B cell (primary cell): ENCODE results near the gene SGCD. TPM values are rescaled to one million over a fixed set of nuclear protein-coding genes. Genes with fewer than 3 reads are reported as not detected.

Experiments used
- ATAC-seq: fragments of 200-7000 bp; cut with Tn5 transposase; one replicate; pipeline ENCODE4 v1.10.0; 2021; ENCODE audit warnings: low read depth, mild to moderate bottlenecking, moderate number of reproducible peaks, moderate library complexity
- CTCF ChIA-PET: fragments of 350-600 bp; sonication (Branson Sonifier 250); formaldehyde crosslinking; loops from one replicate; lab custom pipeline; 2021; ENCODE audit warnings: antibody characterized with exemption, inconsistent platforms; lab: Charles Lee
- POLR2A ChIA-PET: fragments of 350-600 bp; sonication (Branson Sonifier 250); formaldehyde crosslinking; loops from one replicate; lab custom pipeline; 2021; ENCODE audit warnings: antibody characterized with exemption; lab: Charles Lee
- DNase-seq: peaks from one replicate; pipeline ENCODE4 v3.0.0; 2013
- H2AFZ ChIP-seq: 2 replicates; pipeline ENCODE4 v1.6.1; 2012; ENCODE audit warnings: mild to moderate bottlenecking, low read depth, low read length; ENCODE audit not compliant: insufficient read depth, poor library complexity, severe bottlenecking
- H3K27ac ChIP-seq, 2 donors: 1 replicate in 1 of 2; 2 replicates in 1 of 2; pipeline ENCODE4 v1.5.1; 2012 to 2013; ENCODE audit warnings: low read length in 2 of 2, mild to moderate bottlenecking in 2 of 2, moderate library complexity in 1 of 2
- H3K27me3 ChIP-seq, 4 experiments: fragments of 200-600 bp in 1 of 4; sonication (generic) in 1 of 4; replicated peaks in 1 of 4; 1 replicate in 2 of 4; 2 replicates in 2 of 4; pipeline versions ENCODE4 v1.6.1 to v1.7.0; 2013 to 2016; ENCODE audit warnings: low read length in 3 of 4, mild to moderate bottlenecking in 2 of 4, mixed read lengths in 1 of 4, moderate library complexity in 1 of 4; ENCODE audit not compliant: insufficient read depth in 4 of 4, control insufficient read depth in 3 of 4; ENCODE audit errors: control extremely low read depth in 1 of 4
- H3K36me3 ChIP-seq, 2 experiments: replicated peaks in 1 of 2; 1 replicate in 1 of 2; 2 replicates in 1 of 2; pipeline versions ENCODE4 v1.6.1 to v1.7.1; 2013; ENCODE audit warnings: low read length in 1 of 2; ENCODE audit not compliant: insufficient read depth in 2 of 2, control insufficient read depth in 1 of 2; ENCODE audit errors: control extremely low read depth in 1 of 2, extremely low read depth in 1 of 2
- H3K4me1 ChIP-seq, 2 donors: fragments of 200-600 bp in 1 of 2; sonication (generic) in 1 of 2; 1 replicate in 1 of 2; 2 replicates in 1 of 2; pipeline versions ENCODE4 v1.5.1 to v1.6.1; 2013 to 2017; ENCODE audit warnings: low read length in 2 of 2; ENCODE audit not compliant: control insufficient read depth in 2 of 2, insufficient read depth in 2 of 2
- H3K4me2 ChIP-seq: replicated peaks from 2 replicates; pipeline ENCODE3; 2012; ENCODE audit warnings: mild to moderate bottlenecking, low read depth, low read length; ENCODE audit not compliant: poor library complexity, severe bottlenecking
- H3K4me3 ChIP-seq, 5 experiments: fragments of 200-600 bp in 1 of 5; sonication (generic) in 1 of 5; 1 replicate in 3 of 5; 2 replicates in 2 of 5; pipeline versions ENCODE4 v1.5.1 to v1.7.0; 2011 to 2016; ENCODE audit warnings: low read length in 4 of 5, mild to moderate bottlenecking in 4 of 5, low read depth in 2 of 5, control low read depth in 1 of 5, moderate library complexity in 1 of 5; ENCODE audit not compliant: insufficient read depth in 1 of 5; ENCODE audit errors: control extremely low read depth in 1 of 5, extremely low read depth in 1 of 5
- H3K79me2 ChIP-seq: fragments of 200-600 bp; sonication (generic); one replicate; pipeline ENCODE4 v1.6.0; 2016; ENCODE audit warnings: low read length; ENCODE audit not compliant: control insufficient read depth, insufficient read depth
- H3K9ac ChIP-seq: fragments of 200-600 bp; sonication (generic); 2 replicates; pipeline ENCODE4 v1.6.1; 2017; ENCODE audit warnings: mild to moderate bottlenecking, low read length, moderate library complexity
- H3K9me3 ChIP-seq, 3 donors: one replicate each; pipeline versions ENCODE4 v1.6.1 to v1.7.1; 2013; ENCODE audit warnings: low read length in 2 of 3; ENCODE audit not compliant: control insufficient read depth in 2 of 3, insufficient read depth in 1 of 3; ENCODE audit errors: control extremely low read depth in 1 of 3
- H4K20me1 ChIP-seq: 2 replicates; pipeline ENCODE4 v1.6.0; 2012; ENCODE audit warnings: mild to moderate bottlenecking, low read length; ENCODE audit not compliant: insufficient read depth, control insufficient read depth, poor library complexity, severe bottlenecking
- H3K27ac Mint-ChIP-seq: one replicate; pipeline ENCODE4 v1.8.0; 2021; ENCODE audit warnings: mixed read lengths
- H3K27me3 Mint-ChIP-seq: one replicate; pipeline ENCODE4 v1.8.0; 2021; ENCODE audit warnings: mixed read lengths
- H3K4me1 Mint-ChIP-seq: one replicate; pipeline ENCODE4 v1.8.0; 2021; ENCODE audit warnings: mixed read lengths
- H3K4me3 Mint-ChIP-seq: one replicate; pipeline ENCODE4 v1.8.0; 2021; ENCODE audit warnings: mixed read lengths
- H3K9me3 Mint-ChIP-seq: one replicate; pipeline ENCODE4 v1.8.0; 2022; ENCODE audit warnings: mixed read lengths; ENCODE audit not compliant: insufficient read depth
- EZH2 ChIP-seq: IDR thresholded peaks from 2 replicates; pipeline ENCODE4 v1.6.1; 2012; ENCODE audit warnings: borderline replicate concordance, low read depth, mild to moderate bottlenecking, moderate library complexity, low read length; ENCODE audit not compliant: insufficient read depth, poor library complexity, severe bottlenecking
- WGBS: methylation state at CpG from one replicate; pipeline ENCODE4 v1.1.5; 2013; ENCODE audit warnings: missing lambda C conversion rate; ENCODE audit not compliant: insufficient coverage; 5-methylcytosine and 5-hydroxymethylcytosine counted together
- intact Hi-C: fragments of 100-400 bp; cut with micrococcal nuclease; formaldehyde crosslinking; loops from one replicate; pipeline ENCODE4 v1.10.0; 2022
- polyA plus RNA-seq: library from polyadenylated mRNA; depleted of rRNA; stranded (reverse); fragments of >200 nt; gene quantifications from 2 replicates; pipeline ENCODE4 v1.2.3, GENCODE V29; 2012
- total RNA-seq, 2 donors: library from RNA; stranded (reverse); fragments of 120-200 nt in 1 of 2; gene quantifications; 1 replicate in 1 of 2; 2 replicates in 1 of 2; pipeline versions ENCODE4 v1.2.3 to v1.2.4, GENCODE V29; 2013 to 2022
- TF ChIP-seq, protein P1 (sequence below): fragments of 200-600 bp; IDR thresholded peaks from one replicate; pipeline ENCODE4 v1.8.0; 2022; ENCODE audit warnings: antibody characterized with exemption, mild to moderate bottlenecking

The SGCD gene
- total and polyA plus RNA-seq, 2 donors (not counting 1 experiment from before 2014, with no cell fraction given), result not detected

GRCh38 chr5:156628421-156628820 lies 301.5 kb downstream of the SGCD start:
- no peak overlapping the region for H2AFZ ChIP-seq
- intact Hi-C loops, result no loop called here
- Mint-ChIP-seq H3K9me3 (no peaks in the 10 kb centered on the region), H3K4me1 (no peaks in the 10 kb centered on the region), H3K27me3 (peaks cover 4% of the 10 kb centered on the region), H3K27ac (no peak overlapping the region), H3K4me3 (no peak overlapping the region)
- no peak overlapping the region for H3K4me2 ChIP-seq
- no peaks in the 10 kb centered on the region for H3K9me3 ChIP-seq
- ATAC-seq (no peak), DNase-seq (no peak)
- H3K27ac ChIP-seq, result no peak overlapping the region
- CTCF ChIA-PET, result no interaction called here
- TF ChIP-seq EZH2, result no peak
- TF ChIP-seq, protein P1, sequence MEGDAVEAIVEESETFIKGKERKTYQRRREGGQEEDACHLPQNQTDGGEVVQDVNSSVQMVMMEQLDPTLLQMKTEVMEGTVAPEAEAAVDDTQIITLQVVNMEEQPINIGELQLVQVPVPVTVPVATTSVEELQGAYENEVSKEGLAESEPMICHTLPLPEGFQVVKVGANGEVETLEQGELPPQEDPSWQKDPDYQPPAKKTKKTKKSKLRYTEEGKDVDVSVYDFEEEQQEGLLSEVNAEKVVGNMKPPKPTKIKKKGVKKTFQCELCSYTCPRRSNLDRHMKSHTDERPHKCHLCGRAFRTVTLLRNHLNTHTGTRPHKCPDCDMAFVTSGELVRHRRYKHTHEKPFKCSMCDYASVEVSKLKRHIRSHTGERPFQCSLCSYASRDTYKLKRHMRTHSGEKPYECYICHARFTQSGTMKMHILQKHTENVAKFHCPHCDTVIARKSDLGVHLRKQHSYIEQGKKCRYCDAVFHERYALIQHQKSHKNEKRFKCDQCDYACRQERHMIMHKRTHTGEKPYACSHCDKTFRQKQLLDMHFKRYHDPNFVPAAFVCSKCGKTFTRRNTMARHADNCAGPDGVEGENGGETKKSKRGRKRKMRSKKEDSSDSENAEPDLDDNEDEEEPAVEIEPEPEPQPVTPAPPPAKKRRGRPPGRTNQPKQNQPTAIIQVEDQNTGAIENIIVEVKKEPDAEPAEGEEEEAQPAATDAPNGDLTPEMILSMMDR, result no peak
- no peaks in the 10 kb centered on the region for H3K27me3 ChIP-seq
- no peaks in the 10 kb centered on the region for H3K4me1 ChIP-seq
- no peak overlapping the region for H3K4me3 ChIP-seq
- H4K20me1 ChIP-seq, result no peaks in the 10 kb centered on the region
- POLR2A ChIA-PET, result no interaction called here
- no peaks in the 10 kb centered on the region for H3K36me3 ChIP-seq
- no peaks in the 10 kb centered on the region for H3K79me2 ChIP-seq
- H3K9ac ChIP-seq, result no peak overlapping the region

DNA sequence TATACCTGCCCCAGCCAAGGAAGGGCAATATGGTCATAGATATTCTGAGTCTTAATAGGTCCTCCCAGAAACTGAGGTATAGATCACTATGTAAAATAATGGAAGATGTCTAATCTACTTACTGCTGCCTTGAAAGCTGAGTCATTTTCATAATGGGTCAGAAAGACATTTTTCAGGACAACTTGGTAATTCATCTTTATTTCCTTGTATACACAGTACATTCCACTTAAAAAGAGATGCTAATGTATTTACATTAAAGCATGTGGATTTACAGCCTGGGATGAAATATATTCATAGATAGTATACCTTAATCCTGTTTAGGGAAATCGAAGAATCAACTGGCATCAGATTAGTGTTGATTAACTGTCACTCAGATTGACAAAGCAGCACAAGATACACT lies 304.0 kb downstream of the SGCD start:
- H3K27ac Mint-ChIP-seq, result no peak overlapping the region
- no peaks in the 10 kb centered on the region for H3K79me2 ChIP-seq
- no peaks in the 10 kb centered on the region for H3K4me1 ChIP-seq
- no peaks in the 10 kb centered on the region for H3K9me3 ChIP-seq
- H3K27me3 ChIP-seq, result no peaks in the 10 kb centered on the region
- no peak overlapping the region for H3K4me3 ChIP-seq
- H3K36me3 ChIP-seq, result no peaks in the 10 kb centered on the region
- H3K27ac ChIP-seq, result no peak overlapping the region
- no CpG with 5 or more reads among the region's 1 CpG for WGBS
- no peak overlapping the region for H2AFZ ChIP-seq
- intact Hi-C loops, result no loop called here
- H3K9me3 Mint-ChIP-seq, result no peaks in the 10 kb centered on the region
- TF ChIP-seq, protein P1, result no peak
- no peak for TF ChIP-seq EZH2
- ATAC-seq (no peak), DNase-seq (no peak)
- no peak overlapping the region for H3K9ac ChIP-seq
- H3K4me3 Mint-ChIP-seq, result no peak overlapping the region
- no peak overlapping the region for H3K4me2 ChIP-seq
- H3K4me1 Mint-ChIP-seq, result no peaks in the 10 kb centered on the region
- H4K20me1 ChIP-seq, result no peaks in the 10 kb centered on the region
- ChIA-PET POLR2A (no interaction called here), CTCF (no interaction called here)
- H3K27me3 Mint-ChIP-seq, result peaks cover 10% of the 10 kb centered on the region
